HG02610 (cell line): ENCODE results near the gene GPR183.

Experiments used
- ATAC-seq: cut with Tn5 transposase; IDR thresholded peaks from one replicate; pipeline ENCODE4 v1.9.1; 2021; ENCODE audit warnings: mild to moderate bottlenecking, moderate library complexity; ENCODE audit not compliant: unreplicated experiment

GPR183 gene

DNA sequence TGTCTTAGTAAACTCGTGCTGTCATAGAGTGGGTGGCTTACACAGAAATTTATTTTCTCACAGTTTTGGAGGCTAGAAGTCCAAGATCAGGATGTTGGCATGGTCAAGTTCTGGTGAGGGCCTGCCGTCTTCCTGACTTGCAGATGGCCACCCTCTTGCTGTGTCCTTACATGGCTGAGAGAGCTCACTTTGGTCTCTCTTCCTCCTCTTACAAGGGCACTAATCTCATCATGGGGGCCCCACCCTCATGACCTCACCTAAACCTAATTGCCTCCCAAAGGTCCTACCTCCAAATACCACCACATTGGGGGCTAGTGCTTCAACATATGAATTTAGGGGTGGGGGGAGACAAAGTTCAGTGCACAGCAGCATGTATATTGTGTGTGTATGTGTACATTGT lies 34.7 kb downstream of the GPR183 start:
- ATAC-seq, result no peak

DNA sequence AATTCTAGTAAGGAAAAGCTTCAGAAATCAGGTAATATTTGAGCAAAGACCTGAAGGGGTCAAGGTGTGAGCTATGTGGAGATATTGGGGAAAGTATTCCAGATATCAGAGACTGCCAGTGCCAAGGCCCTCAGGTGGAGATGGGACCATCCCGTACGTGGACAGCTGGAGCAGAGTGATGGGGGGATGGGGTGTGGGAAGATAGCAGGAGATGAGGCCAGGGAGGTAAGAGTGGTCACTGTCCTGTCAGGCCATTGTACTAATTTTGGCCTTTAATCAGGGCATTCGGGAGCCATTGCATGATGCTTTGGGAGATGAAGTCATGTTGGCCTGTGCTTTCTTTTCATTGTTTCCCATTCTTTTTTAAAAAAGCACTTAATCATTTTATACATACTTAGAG lies 36.0 kb downstream of the GPR183 start:
- ATAC-seq, result no peak

DNA sequence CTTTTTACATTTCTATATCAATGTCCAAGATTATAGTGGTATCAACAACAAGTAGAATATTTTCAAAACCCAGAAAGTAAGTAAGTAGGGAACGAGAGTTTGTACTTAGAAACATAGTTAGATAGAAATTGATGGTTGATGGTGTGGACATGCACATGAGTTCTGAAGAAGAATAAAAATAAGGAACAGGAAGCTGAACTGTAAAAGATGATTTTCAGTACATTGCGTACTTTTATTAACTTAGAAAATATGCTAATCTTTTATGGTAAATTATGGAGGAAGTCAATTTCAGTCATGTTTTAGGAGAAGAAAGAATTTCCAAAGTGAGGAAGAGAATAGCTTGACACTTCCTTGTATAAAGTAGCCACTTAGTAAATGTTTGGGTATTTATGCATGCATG lies 36.7 kb downstream of the GPR183 start:
- ATAC-seq, result no peak

DNA sequence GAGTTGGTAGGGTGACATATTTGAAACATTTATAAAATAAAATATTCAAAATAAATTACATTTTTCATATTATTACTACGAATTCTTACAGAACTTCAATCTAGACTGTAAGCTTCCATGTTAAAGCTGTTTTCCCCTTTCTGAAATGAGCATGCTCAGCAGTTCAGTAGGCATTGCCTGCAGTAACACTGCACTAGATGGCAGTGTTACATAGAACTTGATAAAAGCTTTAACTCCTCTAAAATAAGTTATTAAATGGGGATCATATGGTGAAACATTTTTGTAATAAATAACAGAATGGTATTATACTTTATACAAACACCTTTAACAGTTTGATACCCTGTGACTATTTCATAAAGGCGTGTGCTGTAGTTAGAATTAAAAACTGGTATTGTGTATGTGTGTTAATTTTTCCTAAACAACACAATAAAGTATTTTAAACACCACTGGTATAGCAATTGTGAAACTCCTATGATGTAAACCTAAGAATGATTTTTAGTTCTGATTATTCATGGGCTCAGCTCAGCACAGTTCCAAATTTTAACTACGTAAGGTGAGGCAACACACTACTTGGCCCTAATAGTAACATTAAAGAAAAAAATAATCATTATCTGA lies 37.5 kb downstream of the GPR183 start:
- ATAC-seq, result peak; percentile 73

DNA sequence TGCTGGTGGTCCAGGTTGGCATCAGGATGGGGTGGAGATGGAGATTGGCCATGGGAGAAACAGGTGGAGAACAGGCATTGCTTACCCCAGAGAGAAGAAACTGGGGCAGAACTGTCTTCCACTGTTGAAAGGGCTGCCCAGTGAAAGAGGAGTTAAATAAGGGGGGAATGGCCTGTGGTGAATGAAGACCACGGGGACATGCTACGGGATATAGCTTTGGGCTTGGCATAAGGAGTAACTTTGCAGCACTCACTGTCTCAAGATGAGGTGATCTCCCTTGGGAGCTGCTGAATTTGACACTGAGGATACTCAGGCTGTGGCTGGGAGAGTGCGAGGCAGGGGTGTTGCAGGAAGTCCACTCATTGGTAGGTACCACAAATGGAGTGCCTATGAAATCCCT lies 38.4 kb downstream of the GPR183 start:
- ATAC-seq, result no peak

DNA sequence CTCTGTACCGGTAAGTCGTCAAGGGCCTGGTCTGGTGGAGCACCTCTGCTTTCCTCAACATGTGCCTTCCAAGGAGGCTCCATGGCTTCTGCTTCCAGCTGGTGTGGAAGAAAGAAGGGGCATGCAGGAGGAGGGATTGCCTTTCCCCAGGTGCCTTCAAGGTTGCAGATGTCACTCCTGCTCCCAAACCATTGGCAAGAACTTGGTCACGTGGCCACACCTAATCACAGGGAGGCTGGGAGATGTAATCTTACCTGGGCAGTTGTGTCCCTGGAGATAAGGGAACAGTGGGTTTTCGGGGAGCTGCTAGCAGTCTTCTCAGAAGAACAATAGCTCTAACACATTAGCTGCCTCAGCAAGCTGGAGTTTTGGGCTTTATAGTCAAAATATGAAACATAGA lies 39.3 kb downstream of the GPR183 start:
- no peak for ATAC-seq

DNA sequence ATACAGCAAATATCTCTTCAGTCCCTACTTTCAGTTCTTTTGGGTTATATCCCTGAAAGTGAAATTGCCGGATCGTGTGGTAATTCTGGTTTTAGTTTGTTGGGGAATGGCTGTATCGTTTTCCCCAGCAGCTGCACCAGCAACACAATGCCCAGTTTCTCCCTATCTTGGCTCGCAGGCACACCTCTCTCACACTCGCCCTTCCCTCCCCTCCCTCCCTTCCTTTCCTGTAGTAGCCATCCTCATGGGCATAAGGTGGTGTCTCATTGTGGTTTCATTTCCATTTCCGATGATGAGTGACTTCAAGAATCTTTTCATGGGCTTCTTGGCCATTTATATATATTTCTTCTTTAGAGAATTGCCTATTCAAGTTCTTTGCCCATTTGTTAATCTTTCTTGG lies 40.4 kb downstream of the GPR183 start:
- ATAC-seq, result no peak

DNA sequence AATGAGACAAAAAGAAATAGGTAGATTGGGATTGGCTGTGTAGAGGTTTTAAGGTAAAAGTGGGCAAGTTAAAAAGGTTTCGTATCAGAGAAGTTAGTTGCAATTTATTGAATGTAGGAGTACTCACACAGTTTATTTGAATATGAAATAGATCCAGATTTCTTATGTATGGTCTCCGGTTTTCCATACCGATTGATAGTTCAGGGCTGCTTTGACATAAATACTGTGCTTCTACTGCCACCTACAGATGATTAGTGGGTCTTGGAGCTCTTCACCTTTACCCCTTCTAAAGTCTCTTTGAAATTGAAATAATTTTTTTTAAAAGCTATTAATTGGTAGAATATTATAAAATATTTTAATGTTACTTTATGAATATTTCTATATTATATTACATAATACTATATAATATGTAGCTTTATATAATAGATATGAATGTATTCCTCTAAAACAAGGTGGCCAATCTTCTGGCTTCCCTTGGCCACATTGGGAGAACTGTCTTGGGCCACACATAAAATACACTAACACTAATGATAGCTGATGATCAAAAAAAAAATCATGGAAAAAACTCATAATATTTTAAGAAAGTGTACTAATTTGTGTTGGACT lies 41.3 kb downstream of the GPR183 start:
- ATAC-seq, result peak; percentile 40

DNA sequence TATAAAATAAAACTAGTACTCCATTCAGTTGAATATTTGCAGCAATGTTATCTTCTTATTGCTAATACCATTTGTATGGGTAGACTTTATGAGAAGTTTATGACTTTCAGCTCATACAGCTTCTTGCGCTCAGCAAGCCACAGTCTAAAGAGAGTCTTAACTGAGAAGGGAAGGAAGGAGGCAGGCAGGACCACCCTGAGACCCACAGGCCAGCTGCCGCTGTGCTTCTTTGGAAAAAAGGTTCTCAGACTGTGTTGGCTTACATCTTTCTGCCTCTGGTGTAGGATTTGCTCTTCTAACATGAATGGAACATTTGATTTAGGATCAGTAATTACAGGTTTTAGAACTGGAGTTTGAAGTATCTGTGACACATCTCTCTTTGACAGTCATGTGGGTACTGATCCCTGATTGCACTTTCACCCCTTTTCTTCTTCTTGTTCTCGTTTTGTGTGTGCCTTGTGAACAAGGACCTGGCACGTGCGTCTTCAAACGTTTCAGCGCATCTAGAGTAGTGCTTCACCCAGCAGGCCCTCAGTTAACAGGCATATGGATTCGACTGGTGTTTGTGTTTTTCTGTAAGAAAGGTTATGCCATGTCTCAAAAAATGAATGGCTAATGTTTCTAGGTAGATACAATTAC lies 41.9 kb downstream of the GPR183 start:
- ATAC-seq, result no peak

DNA sequence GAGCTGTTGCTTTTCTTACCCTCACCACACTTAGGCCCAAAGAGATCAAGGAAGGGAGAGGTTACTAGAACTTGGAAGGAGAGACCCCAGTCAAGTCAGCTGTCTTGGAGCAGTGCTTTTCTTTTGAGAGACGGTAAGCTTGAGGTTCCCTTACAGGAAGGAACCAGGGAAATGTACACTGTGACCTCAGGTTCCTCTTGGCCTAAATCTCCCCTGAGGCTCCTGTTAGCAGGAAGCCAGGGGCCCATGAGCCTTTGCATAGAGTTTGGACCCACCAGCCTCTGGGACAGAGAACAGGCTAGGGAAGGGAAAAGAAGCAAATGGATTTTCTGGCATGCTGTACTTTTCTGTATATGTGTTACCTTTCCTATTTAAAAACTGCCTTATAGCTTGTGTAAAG lies 43.1 kb downstream of the GPR183 start:
- ATAC-seq, result no peak

DNA sequence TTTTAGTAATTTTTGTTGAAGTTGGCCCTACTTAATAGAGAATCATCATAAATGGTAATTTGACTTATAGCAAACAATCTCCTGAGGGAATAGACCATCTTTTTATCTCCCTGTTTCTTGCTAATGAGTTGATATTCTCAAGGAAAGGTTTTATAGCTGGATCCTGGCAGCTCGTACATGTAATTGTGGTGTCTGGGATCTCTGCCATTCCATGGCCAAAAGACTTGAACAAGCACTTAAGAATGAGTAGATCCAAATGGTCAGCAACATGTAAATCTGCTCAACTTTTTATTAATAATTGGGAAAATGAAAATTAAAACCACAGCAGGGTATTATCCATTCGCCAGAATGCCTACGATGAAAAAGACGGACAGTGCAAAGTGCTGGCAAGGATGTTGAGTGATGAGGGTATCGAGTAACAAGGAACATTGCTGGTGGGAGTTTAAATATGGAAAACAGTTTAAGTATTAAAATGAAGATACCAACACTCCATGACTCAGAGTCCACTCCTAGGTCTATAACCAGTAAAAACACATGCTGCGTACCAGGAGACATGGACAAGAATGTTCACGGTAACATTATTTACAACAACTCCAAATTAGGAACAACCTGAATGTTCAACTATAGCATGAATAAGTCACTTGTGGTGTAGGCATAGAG lies 43.9 kb downstream of the GPR183 start:
- no peak for ATAC-seq

DNA sequence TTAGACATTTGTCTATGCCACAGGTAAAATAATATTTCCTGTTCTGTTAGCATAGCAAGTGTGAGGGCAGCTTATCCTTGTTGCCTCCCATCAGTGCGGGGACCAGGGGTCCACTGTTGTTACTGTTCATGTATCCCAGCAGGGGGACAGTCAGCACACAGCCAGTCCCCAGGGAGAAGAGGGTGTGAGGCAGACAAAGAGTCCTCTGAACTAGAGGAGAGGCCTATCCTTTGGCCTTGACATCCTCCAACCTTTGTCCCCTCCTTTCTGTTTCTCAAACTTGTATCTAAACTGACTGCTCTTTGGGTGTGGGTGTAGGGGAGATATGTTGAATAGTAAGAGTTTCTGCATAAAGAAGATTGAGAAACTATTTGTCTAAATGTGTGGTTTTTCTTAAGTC lies 46.1 kb downstream of the GPR183 start:
- no peak for ATAC-seq

DNA sequence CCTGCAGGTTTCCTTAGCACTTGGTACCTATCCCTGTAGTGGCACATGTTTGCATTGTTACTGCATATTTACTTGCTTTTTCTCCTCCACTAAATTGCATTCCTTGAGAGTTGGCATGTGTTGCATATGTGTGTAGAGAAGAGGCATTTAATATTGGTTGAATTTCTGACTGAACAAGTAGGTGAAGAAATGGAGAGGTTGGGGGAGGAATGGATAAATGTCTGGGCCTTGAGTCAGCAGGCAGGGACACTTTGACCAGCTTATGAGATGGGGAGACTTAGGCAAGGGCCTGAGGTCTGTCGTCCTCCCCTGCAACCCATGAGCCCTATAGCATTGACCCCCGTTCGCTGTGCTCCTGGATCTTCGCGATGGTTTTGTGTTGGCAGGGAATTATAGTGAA lies 47.0 kb downstream of the GPR183 start:
- ATAC-seq, result no peak

DNA sequence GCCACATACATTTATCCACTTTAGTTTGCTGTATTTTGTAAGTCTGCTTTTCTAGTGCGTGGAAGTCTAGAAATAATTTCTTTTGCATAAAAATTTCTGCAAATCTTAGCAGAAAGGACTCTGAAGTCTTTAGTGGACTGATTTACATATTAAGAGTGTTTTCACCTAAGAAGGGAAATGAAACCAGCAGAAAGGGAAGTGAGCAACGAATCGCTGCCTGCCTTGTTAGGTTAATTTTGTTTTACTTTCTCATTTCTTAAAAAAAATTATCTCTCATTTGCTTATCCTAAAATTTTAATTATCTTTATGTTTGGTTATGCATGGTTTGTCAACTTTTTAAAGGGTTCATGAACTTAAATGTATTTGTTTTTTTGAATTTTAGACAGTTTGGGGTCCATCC lies 48.3 kb downstream of the GPR183 start:
- ATAC-seq, result peak; percentile 59

DNA sequence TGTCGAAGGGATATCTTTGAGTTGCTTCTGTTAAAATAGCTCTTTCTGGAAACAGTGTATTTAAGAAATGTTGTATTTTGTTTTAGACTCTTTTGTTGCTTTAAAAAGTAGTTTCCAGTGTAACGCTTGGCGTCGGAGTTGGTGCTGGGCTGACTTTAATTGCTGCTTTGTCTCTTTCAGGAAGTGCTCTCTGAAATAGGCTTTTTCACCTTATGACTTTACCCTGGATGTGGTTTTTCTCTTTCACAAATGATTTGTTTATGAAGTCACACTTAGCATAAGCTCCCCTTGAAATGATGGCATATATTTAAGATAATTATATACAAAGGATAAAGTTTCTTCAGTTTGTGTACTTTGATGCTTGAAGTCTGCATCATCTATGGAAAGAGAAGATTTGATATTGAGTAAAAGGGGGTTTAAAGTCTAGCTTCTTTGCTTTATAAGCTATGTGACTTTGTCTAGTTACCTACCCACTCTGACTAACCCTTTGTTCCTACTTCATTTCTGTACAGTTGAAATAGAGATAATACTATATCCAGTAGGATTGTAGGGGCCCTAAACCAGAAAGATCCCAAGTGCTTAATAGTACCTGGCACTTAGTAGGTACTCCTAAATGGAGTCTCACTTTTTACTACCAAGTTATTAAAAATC lies 48.9 kb downstream of the GPR183 start, which contains the start of gene GPR18:
TSS of gene GPR18 (minus strand) at position 170 of the 651 bp plus-strand sequence. CDS start 2,507 bp downstream, outside the sequence.
- ATAC-seq, result peak; percentile 93

DNA sequence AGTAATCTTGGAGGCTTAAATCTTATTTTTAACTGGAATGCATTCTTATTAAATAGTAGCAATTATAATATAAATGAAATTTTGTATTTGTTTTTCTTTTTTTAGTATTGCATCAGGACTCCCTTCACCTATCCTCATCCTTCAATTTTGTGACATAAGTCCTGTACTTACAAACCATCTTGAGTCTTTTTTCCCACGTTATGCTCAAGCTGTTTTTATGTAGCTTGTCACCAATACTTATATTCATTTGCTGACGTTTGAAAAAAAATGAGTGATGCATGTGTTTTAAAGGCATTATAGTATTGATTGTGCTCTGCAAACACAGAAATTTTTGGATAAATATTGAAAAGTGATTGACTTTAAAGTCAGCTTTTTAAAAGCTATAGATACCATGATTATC lies 49.9 kb downstream of the GPR183 start:
- ATAC-seq, result no peak

DNA sequence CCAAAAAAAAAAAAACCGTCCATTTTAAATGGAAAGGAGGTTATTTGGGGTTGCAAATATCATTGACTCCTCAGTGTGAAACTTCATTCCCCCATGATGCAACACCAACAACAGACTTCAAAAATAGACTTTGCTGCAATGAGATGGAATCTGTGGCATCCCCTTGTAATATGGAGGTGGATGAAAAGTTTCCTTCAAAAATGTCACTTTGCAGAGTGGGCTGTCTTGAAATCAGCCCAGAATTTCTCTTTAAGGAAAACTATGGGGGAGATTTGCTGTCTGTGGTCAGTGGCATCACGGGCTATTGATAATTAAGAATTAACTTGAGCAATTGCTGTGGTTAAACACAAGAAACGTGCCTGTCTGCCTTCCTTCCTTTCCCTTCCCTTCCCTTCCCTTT lies 50.5 kb downstream of the GPR183 start:
- ATAC-seq, result no peak

DNA sequence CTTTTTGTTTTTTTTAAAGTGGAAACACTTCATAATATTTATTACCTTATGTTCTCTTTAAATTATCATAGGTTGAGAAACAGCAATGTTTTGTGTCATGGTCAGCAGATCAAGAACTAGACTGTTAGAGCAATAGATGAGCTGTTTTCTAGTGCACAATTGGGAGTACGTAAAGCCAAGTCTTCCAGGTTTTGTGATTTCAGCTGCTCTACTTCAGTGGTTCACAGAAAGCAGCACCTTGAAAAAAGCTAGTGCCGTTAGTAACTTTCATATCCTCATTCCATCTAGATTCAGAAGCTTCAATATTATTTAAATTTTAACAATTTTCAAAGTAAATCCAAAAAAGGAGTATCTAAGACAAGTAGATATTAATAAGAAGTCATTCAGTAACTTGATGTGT lies 50.9 kb downstream of the GPR183 start:
- no peak for ATAC-seq

DNA sequence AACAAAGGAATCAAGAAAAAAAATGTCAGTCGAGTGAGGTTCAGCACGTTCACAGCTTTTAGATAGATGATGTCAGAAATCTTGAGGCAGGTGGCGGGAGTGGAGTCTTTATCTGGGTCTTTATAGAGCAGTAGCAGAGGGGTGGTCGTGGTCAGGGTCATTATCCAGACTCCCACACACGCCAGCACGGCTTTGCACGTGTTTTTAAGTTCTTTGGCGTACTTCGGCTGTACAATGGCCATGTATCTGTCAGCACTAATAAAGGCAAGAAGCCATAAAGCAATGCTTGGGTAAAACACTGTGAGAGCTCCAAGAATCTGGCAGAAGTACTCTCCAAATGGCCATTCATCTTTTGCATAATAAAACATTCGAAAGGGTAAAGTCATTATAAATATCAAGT lies 51.9 kb downstream of the GPR183 start:
- ATAC-seq, result no peak

DNA sequence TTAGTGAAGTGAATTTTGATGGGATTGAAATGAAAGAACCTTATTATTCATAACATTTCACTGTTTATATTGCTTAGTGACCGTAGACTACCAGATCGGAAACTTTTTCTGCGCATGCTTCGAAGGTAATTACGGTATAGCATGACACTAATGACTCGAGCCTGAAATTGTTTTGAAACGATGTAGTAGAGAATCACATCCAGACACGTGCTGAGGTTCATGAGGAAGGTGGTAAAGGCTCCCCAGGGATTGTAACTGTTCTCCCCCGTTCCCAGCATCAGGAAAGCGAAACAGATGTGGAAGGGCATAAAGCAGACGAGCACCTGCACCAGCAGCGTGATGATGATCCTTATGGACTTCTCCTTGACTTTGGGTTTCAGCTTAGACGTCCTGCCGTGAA lies 52.4 kb downstream of the GPR183 start:
- ATAC-seq, result no peak

DNA sequence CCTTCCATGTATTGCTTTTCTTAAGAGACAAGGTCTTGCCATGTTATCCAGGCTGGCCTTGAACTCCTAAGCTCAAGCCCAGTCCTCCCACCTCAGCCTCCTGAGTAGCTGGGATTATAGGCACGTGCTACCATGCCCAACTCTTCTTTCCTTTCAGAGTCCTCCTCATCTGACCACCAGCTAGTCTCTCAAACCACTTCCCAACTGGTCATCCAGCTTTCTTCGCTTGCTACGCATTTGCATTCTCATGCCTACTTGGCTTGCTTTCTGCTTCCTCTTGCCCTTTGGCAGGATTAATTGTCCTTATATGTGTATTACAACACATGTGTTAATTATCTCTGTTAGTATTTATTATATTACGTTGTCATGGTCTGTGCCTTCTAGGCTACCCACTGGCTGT lies 55.3 kb downstream of the GPR183 start:
- ATAC-seq, result no peak
